Left lung (tissue), 10 donors: ENCODE measurements around the gene MALRD1. TPM values are rescaled to one million over a fixed set of nuclear protein-coding genes. Genes with fewer than 3 reads are reported as not detected.

Experiments used
- ATAC-seq: fragments of 200-7000 bp; cut with Tn5 transposase; one replicate; pipeline ENCODE4 v1.9.1; 2020; ENCODE audit warnings: moderate library complexity
- DNase-seq, 4 donors: peaks; one replicate each; pipeline ENCODE4 v3.0.0-alpha.2; 2013 to 2020
- H3K27ac ChIP-seq, 2 donors: fragments of 200-600 bp; sonication (generic) in 1 of 2; one replicate each; pipeline versions ENCODE4 v1.5.0 to v1.8.0; 2020 to 2021
- H3K27me3 ChIP-seq, 2 donors: fragments of 200-600 bp; sonication (generic) in 1 of 2; one replicate each; pipeline versions ENCODE4 v1.5.0 to v1.8.0; 2020 to 2021
- H3K36me3 ChIP-seq, 2 donors: fragments of 200-600 bp; sonication (generic) in 1 of 2; one replicate each; pipeline versions ENCODE4 v1.5.0 to v1.8.0; 2020 to 2021
- H3K4me1 ChIP-seq, 2 donors: fragments of 200-600 bp; one replicate each; pipeline ENCODE4 v1.8.0; 2021
- H3K4me3 ChIP-seq, 2 donors: fragments of 200-600 bp; sonication (generic) in 1 of 2; one replicate each; pipeline versions ENCODE4 v1.5.0 to v1.8.0; 2020 to 2021; ENCODE audit warnings: mild to moderate bottlenecking in 1 of 2
- H3K9me3 ChIP-seq, 2 donors: fragments of 200-600 bp; sonication (generic) in 1 of 2; one replicate each; pipeline versions ENCODE4 v1.5.0 to v1.8.0; 2020 to 2021
- CTCF ChIP-seq, 2 donors: fragments of 200-600 bp; sonication (generic) in 1 of 2; IDR thresholded peaks; one replicate each; pipeline versions ENCODE4 v1.5.0 to v1.8.0; 2021; ENCODE audit warnings: antibody characterized with exemption in 2 of 2
- intact Hi-C, 2 donors: fragments of 100-400 bp; cut with DNase I; formaldehyde crosslinking; loops; one replicate each; pipeline versions ENCODE4 v1.11.2 to v1.14.2; 2022
- polyA plus RNA-seq, 6 donors: library from polyadenylated mRNA; unstranded; fragments of 120-200 nt; gene quantifications; one replicate each; pipeline ENCODE4 v1.2.1, GENCODE V29; 2013; ENCODE audit not compliant: insufficient read length in 6 of 6
- total RNA-seq, 2 donors: library from RNA; stranded (reverse); fragmentation: NEBNext Ultra II Directional; extraction: Animal tissue kit (Norgen Biotek cat#: 25700); gene quantifications; one replicate each; pipeline ENCODE4 v1.2.1, GENCODE V29; 2021
- donor health status: DM: no; HTN: yes; CAD: no.
- donor health status: DM: no; HTN: no; CAD: no.

Gene MALRD1
- total and polyA plus RNA-seq, 8 donors, result 2.6 to 12.3 (median 6.9) TPM

- intact Hi-C loops, result no loop called here
- Histone ChIP-seq H3K4me1 (no peaks in the 10 kb centered on the region), H3K27me3 (no peaks in the 10 kb centered on the region), H3K9me3 (no peaks in the 10 kb centered on the region), H3K4me3 (no peak overlapping the region), H3K27ac (no peak overlapping the region), H3K36me3 (no peaks in the 10 kb centered on the region)
- no peak for DNase-seq
- no peak for TF ChIP-seq CTCF (IDR thresholded peaks at IDR 0.05)
- no peak for ATAC-seq
These were observed 532.1 kb downstream of the MALRD1 start for GRCh38 chr10:19580691-19581090.

- no peaks in the 10 kb centered on the region for H3K4me1 ChIP-seq
- intact Hi-C loops, result no loop called here
- H3K36me3 ChIP-seq, result no peaks in the 10 kb centered on the region
- no peak overlapping the region for H3K4me3 ChIP-seq
- no peak overlapping the region for H3K27ac ChIP-seq
- H3K27me3 ChIP-seq, result no peaks in the 10 kb centered on the region
- DNase-seq (no peak), ATAC-seq (no peak)
- TF ChIP-seq CTCF (IDR thresholded peaks at IDR 0.05), result no peak
- H3K9me3 ChIP-seq, result no peaks in the 10 kb centered on the region
These were observed 540.0 kb downstream of the MALRD1 start for GRCh38 chr10:19588608-19589007.

- Histone ChIP-seq H3K4me3 (no peak overlapping the region), H3K36me3 (no peaks in the 10 kb centered on the region), H3K9me3 (no peaks in the 10 kb centered on the region), H3K27ac (no peak overlapping the region), H3K27me3 (no peaks in the 10 kb centered on the region), H3K4me1 (no peaks in the 10 kb centered on the region)
- DNase-seq, result no peak
- no peak for TF ChIP-seq CTCF (IDR thresholded peaks at IDR 0.05)
- no peak for ATAC-seq
- intact Hi-C loops, result no loop called here
These were observed 543.7 kb downstream of the MALRD1 start for GRCh38 chr10:19592276-19592675.

GRCh38 chr10:19595212-19595845 lies 546.7 kb downstream of the MALRD1 start:
- DNase-seq (no peak), ATAC-seq (no peak)
- Histone ChIP-seq H3K9me3 (no peaks in the 10 kb centered on the region), H3K4me1 (no peaks in the 10 kb centered on the region), H3K36me3 (no peaks in the 10 kb centered on the region), H3K27ac (no peak overlapping the region), H3K4me3 (no peak overlapping the region), H3K27me3 (no peaks in the 10 kb centered on the region)
- no peak for TF ChIP-seq CTCF (IDR thresholded peaks at IDR 0.05)
- intact Hi-C loops, result no loop called here

GRCh38 chr10:19605806-19606205 lies 557.2 kb downstream of the MALRD1 start:
- TF ChIP-seq CTCF (IDR thresholded peaks at IDR 0.05), result no peak
- H3K36me3 ChIP-seq, result no peaks in the 10 kb centered on the region
- H3K4me3 ChIP-seq, result no peak overlapping the region
- no peaks in the 10 kb centered on the region for H3K9me3 ChIP-seq
- DNase-seq (no peak), ATAC-seq (no peak)
- intact Hi-C loops, result no loop called here
- H3K27ac ChIP-seq, result no peak overlapping the region
- no peaks in the 10 kb centered on the region for H3K4me1 ChIP-seq
- H3K27me3 ChIP-seq, result no peaks in the 10 kb centered on the region
